SK-N-SH (cell line): ENCODE data around the gene TMEM214. TPM values are rescaled to one million over a fixed set of nuclear protein-coding genes. Genes with fewer than 3 reads are reported as not detected.

Source experiments
- CHD2 ChIP-seq: fragments of 150-350 bp; IDR thresholded peaks from 2 replicates; pipeline ENCODE4 v1.6.1; 2018; ENCODE audit warnings: low read length; ENCODE audit not compliant: partially characterized antibody
- CTCF ChIP-seq: fragments of 200-600 bp; sonication (generic); IDR thresholded peaks from 2 replicates; pipeline ENCODE4 v1.6.1; 2017; ENCODE audit warnings: antibody characterized with exemption, mild to moderate bottlenecking, moderate library complexity
- EP300 ChIP-seq, 2 experiments: IDR thresholded peaks; 2 replicates each; pipeline versions ENCODE4 v1.4.0 to v1.6.1; 2012; ENCODE audit warnings: borderline replicate concordance in 1 of 2, low read depth in 1 of 2, low read length in 1 of 2
- FOXJ3 ChIP-seq: sonication (generic); formaldehyde crosslinking; IDR thresholded peaks from 2 replicates; pipeline ENCODE4 v1.5.1; 2020; ENCODE audit warnings: mild to moderate bottlenecking, missing genetic modification reagents
- IRF3 ChIP-seq: fragments of 150-350 bp; IDR thresholded peaks from 2 replicates; pipeline ENCODE4 v1.6.1; 2016; ENCODE audit warnings: mild to moderate bottlenecking, low read depth, low read length
- MAX ChIP-seq: IDR thresholded peaks from 2 replicates; pipeline ENCODE4 v1.4.0; 2012; ENCODE audit warnings: low read depth
- MEF2A ChIP-seq: IDR thresholded peaks from 2 replicates; pipeline ENCODE4 v1.4.0; 2012; ENCODE audit warnings: low read depth, borderline replicate concordance
- PBX3 ChIP-seq: IDR thresholded peaks from 2 replicates; pipeline ENCODE4; 2012
- POLR2AphosphoS5 ChIP-seq: IDR thresholded peaks from 2 replicates; pipeline ENCODE4 v1.6.1; 2012; ENCODE audit warnings: low read depth, low read length
- RCOR1 ChIP-seq: fragments of 150-350 bp; IDR thresholded peaks from 2 replicates; pipeline ENCODE4 v1.6.1; 2017; ENCODE audit warnings: antibody characterized with exemption, low read length
- REST ChIP-seq: IDR thresholded peaks from 2 replicates; pipeline ENCODE4 v1.6.1; 2012; ENCODE audit warnings: mild to moderate bottlenecking, low read depth, low read length, moderate library complexity
- RFX5 ChIP-seq: IDR thresholded peaks from 2 replicates; pipeline ENCODE4 v1.6.1; 2012; ENCODE audit warnings: mild to moderate bottlenecking, improper control_type of control experiment, low read length
- SIN3A ChIP-seq: IDR thresholded peaks from 2 replicates; pipeline ENCODE4 v1.6.1; 2012; ENCODE audit warnings: low read depth, mild to moderate bottlenecking, low read length, moderate library complexity, borderline replicate concordance
- SMC3 ChIP-seq: IDR thresholded peaks from 2 replicates; pipeline ENCODE4 v1.6.1; 2012; ENCODE audit warnings: low read depth, low read length, improper control_type of control experiment
- TAF1 ChIP-seq: IDR thresholded peaks from 2 replicates; pipeline ENCODE4 v1.6.1; 2012; ENCODE audit warnings: low read depth, mild to moderate bottlenecking, low read length, moderate library complexity, borderline replicate concordance
- TCF12 ChIP-seq: IDR thresholded peaks from 2 replicates; pipeline ENCODE4 v1.4.0; 2012
- TEAD4 ChIP-seq: IDR thresholded peaks from 2 replicates; pipeline ENCODE4 v1.4.0; 2012; ENCODE audit warnings: mild to moderate bottlenecking, borderline replicate concordance; ENCODE audit not compliant: insufficient read depth
- USF2 ChIP-seq: fragments of 150-350 bp; IDR thresholded peaks from 2 replicates; pipeline ENCODE4 v1.6.1; 2017; ENCODE audit warnings: antibody characterized with exemption, low read length, low read depth, borderline replicate concordance
- ZBTB33 ChIP-seq: IDR thresholded peaks from 2 replicates; pipeline ENCODE4 v1.4.0; 2012; ENCODE audit warnings: low read depth, borderline replicate concordance
- polyA plus RNA-seq, 3 experiments: library from polyadenylated mRNA; depleted of rRNA; stranded (reverse); fragments of >200 nt; gene quantifications; 2 replicates each; pipeline ENCODE4 v1.2.3, GENCODE V29; 2012

Gene TMEM214
- polyA plus RNA-seq, 1 of the 3 experiments (the other 2 are of a cell fraction) = 69.4 TPM

GRCh38 chr2:27086090-27086723 is 53.4 kb downstream of the TMEM214 start (continued):
- 0 out of 2 replicates have a peak, but pooled peaks have one; percentile 50 for TF ChIP-seq REST
- TF ChIP-seq RFX5 = no peak
- TF ChIP-seq FOXJ3 = 0 out of 2 replicates have a peak, but pooled peaks have one; percentile 42
- peak; percentile 69 for TF ChIP-seq CTCF
- TF ChIP-seq RCOR1 = 0 out of 2 replicates have a peak, but pooled peaks have one; percentile 21
- TF ChIP-seq CHD2 = peak; percentile 87
- no peak for TF ChIP-seq IRF3
- TF ChIP-seq SMC3 = peak; percentile 76
- TF ChIP-seq POLR2AphosphoS5 = peak; percentile 85; the same call in 1 of the 2 replicates
- no peak for TF ChIP-seq MEF2A
- no peak for TF ChIP-seq TEAD4
- TF ChIP-seq MAX = peak; percentile 97
- peak; percentile 67 for TF ChIP-seq PBX3
- peak; percentile 76; the same call in 1 of the 2 replicates for TF ChIP-seq ZBTB33
- peak; percentile 94; the same call in 1 of the 2 replicates for TF ChIP-seq SIN3A
- TF ChIP-seq EP300 (IDR thresholded peaks at IDR 0.05; ENCODE audit: borderline replicate concordance in 1 of 2, low read depth in 1 of 2, low read length in 1 of 2) = peak in 1 of 2 experiments; percentile 42; a peak in 1 of 4 replicates
- peak; percentile 69; the same call in 1 of the 2 replicates for TF ChIP-seq TAF1
- peak; percentile 48; the same call in 1 of the 2 replicates for TF ChIP-seq TCF12
- peak; percentile 59; the same call in 1 of the 2 replicates for TF ChIP-seq USF2
